Measurements from ENCODE around the gene INIP.

INIP gene

DNA sequence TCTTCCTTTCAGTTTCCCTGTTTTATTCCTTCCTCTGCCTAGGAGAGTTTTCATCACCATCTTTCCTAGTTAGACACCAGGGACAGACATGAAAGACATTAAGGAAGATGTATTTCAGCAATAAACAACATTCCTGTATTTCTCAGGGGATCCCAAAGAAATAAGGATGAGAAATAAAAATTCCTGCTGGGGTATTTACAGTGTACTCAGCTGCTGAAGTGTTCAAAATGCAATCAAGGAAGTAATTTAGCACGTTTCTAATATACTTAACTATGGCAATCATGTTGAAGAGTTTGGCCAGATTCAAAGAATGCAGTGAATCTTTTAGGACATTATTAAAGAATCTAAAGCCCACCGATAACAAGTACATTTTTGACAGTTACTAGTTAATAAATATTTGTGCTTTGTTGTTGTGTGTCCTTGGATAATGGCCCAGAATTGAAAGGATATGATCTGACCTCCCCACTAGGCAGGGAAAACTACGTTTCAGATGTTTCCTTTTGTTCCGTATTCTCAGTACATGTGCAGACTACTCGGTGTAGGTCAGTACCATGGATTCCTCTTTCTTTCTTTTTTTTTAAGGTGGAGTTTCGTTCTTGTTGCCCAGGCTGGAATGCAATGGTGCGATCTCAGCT lies 46.8 kb downstream of the INIP start:
- ATAC-seq (no peak), DNase-seq (no peak)

DNA sequence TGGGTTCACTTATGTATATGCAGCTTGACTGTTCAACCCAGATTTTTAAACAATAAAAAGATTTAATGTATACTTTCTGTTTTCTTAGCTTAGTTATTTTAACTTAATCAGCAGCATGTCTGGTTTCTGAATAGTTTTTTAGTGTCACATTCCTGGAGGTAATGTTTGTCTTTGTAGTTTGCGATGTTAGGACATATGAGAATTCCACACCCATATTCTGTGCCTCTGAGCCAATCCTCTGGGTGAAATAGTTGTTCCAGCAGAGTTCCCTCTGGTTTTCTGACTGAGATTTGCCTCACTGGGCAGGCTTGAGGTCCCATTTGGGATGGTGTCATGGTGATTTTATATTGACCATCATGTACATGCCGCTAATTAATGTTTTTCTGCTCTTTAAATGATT lies 48.6 kb downstream of the INIP start:
- DNase-seq (no peak), ATAC-seq (no peak)

DNA sequence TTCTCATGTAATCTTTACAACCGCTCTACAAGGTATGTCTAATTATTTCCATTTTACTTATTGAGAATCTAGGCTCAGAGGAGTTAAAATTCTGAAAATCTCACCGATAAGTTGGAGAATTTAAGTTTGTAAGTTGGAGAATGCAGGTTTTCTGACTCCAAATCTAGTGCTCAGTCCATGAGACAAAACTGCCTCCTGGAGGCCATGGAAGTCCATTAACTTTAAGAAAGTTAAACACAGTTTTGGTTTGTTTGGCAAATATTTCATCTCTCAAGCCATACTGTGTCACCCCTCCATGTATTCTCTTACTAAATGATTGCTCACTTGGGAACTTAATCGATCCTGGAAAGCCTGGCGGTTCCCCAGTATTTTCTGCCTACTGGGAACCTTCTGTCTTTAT lies 52.6 kb downstream of the INIP start:
- no peak for ATAC-seq
- no peak for DNase-seq

DNA sequence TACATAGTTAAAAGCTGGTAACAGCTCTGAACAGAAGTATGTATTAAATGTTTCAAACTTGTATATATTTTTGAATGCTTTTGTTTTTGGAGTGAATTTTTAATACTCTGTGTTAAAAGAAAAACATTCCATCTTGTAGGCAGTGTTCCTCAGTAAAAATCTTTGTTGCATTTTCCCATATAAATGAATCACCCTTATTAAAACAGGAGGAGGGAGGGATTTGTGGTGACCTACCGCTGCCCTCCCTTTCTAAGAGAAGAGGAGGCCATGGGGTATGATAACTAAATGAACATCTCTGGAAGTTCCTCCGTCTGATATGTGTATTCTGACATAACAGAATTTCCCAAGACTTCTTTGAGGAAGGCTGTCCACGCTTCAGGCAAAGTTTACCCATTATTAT lies 53.4 kb downstream of the INIP start:
- DNase-seq, result no peak
- no peak for ATAC-seq

DNA sequence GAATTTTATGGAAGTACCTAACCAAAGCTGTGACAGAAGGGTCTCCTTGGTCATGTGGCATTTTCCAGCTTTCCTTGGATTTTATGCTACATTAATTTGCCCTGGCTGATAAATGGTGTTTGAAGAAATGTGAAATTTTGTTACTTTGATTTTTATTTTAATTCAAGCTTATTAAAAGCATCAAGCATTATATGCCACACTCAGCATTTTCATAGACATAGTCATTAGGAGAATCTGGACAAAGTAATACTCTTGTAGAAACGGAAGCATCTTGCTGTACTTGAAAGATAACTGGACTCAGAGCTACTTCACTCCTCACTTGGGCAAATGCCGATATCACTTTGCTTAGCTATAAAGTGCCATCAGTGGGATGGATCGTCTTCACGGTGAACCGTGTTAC lies 54.2 kb downstream of the INIP start:
- DNase-seq, result no peak
- no peak for ATAC-seq

DNA sequence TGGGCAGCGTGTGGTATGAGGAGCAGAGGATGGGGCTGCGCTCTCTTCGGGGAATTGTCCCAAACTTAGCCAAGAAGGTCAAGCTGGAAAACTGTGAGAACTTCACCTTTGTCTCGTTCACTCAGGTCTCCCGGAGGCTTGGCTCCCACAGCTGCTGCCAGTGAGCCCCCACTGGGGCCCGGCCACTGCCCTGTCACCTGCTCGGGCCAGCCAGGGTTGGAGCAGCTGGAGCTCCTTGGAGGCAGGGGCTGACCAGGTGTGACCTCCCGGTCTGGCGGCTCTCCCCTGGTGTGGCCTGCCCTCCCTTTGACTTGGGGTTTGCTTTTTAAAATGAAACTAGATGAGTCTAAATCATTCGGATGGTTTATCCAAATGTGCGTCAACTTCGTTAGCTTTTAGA lies 58.0 kb downstream of the INIP start:
- DNase-seq (no peak), ATAC-seq (no peak)

DNA sequence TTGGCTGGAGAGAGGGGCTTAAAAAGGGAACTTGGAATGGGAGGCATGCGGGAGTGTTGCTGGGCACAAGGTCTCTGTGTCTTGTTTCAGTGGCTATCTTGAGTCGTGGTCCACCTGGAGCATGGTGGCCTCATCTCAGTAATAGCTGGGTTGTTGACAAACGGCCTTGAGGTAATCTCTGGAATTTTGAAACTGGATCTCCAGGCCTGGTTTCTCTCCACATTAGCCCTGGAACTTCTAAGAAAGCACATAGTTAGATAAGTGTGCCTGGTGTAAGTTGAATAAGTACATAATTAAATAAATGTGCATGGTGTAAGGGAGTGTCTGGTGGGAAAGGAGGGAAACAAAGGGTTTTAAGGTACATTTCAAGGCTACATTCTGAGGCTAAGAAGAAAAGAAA lies 62.2 kb downstream of the INIP start:
- no peak for ATAC-seq
- DNase-seq, result no peak

DNA sequence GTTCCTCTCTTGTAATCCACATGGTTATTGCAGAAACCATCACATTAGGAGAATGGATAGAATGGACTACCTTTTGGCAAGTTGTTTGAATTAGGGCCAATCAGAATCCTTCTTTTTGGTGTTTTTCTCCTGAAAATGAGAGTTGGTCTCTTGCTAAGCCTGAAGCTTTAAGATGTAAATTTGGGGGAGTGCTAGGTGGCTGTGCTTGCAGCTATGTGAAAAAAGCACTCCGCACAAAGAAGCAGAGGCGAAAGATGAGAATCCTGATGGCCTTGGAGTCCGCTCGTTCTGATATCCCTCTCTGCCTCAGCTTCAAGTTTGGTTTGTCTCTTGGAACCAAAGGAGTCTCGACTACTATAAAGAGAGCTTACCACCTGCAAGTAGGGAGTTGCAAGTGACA lies 63.6 kb downstream of the INIP start:
- ATAC-seq (no peak), DNase-seq (no peak)

DNA sequence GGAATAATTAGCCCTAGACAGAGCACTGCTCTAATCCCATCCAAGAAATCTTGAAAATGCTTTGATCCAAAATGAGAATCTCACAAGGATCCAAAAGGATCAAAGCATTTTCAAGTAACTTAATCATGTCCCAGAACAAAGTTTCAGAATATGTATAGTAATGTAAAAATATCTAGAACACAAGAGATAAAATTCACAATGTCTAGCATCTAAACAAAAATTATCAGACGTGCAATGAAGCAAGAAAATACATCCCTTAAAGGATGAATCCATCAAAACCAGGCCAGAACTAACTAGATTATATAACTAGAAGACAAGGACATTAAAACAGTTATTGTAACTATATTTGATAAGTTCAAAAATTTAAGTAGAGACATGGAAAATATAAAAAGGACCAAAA lies 69.3 kb downstream of the INIP start:
- ATAC-seq, result no peak
- DNase-seq, result no peak

DNA sequence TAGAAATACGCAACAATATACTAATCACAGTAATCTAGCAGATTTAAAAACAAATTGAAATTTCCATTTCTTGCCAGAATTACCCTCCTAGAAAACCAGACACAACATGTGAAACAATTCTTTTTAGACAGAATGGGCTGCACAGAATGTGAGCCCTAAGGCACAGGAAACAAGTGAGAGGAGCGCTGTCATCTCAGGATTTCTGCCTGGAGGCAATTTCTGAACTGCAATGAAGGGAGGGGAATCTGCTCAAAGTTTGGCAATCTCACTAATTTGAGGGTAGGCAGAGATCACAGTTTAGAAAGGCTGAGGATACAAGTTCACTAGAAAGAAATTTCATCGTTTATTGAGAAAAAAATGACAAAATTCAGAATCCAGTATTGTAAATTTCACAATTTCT lies 70.3 kb downstream of the INIP start:
- no peak for DNase-seq

DNA sequence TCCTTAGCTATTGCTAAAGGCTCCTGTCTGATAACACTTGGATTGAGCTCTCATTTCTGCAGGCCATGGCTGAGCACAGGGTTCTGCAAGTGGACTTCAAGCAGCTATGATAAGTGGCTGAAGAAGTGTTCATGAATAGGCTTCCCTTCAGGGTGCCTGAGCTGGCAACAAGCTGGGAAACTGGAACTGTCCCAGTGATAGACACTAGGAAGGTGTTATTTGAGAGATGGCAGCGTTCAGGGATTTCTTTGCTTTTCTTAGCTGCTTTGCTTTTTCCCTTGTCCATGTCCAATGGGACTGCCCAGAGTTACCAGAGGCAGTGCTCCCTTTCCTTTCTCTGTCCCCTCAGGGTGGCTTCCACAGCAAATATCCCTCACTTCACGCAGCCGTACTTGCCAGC lies 75.8 kb downstream of the INIP start:
- no peak for DNase-seq
- ATAC-seq, result no peak

More for the DNA sequence above, 70.3 kb downstream of the INIP start:
- ATAC-seq, result no peak

DNA sequence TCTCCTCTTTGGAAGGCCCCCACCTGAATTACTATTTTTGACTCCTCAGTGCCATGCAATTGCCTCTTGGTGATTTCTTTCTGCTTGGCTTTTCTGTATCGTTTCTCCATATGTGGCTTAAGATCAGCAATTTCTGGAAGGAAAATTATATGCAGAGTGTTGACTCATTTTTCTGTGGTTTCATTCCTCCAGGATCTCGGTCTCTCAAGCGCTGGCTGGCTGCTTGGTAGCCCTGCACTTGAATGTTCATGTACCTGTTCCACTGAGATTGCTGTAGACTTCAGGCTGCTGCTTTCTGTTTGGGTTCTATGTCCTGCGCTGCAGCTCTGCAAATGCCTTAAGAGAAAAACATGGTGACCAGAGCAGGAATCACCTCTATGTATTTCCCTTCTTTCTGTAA lies 77.6 kb downstream of the INIP start:
- DNase-seq (no peak), ATAC-seq (no peak)

Data from stimulated activated naive CD8-positive, alpha-beta T cell treated with anti-CD3 and anti-CD28 coated beads, Interleukin-15, Interleukin-2, amounts not matched to agents 100 U/mL and 50 U/mL, for 24 hours (primary cell).